Measurements from ENCODE around the gene ADGRF5. TPM values are rescaled to one million over a fixed set of nuclear protein-coding genes. Genes with fewer than 3 reads are reported as not detected.
A peak's percentile ranks its signal among the peaks of the same experiment; 100 is the strongest.

ADGRF5 gene
- 10 to 100 TPM; 27.3 to 89.6 (median 47.6) TPM for total RNA-seq
- 10 to 100 TPM; 24.5 to 36.2 TPM for polyA plus RNA-seq
- long read RNA-seq, donor 1, full-length matches to known transcripts, result 3 of 36 reads
- long read RNA-seq, donor 1, partial matches to known transcripts, result 29 of 36 reads
- long read RNA-seq, donor 1, other reads (novel, unspliced or antisense), result 4 of 36 reads
- long read RNA-seq, donor 2, full-length matches to known transcripts, result 7 of 73 reads
- long read RNA-seq, donor 2, partial matches to known transcripts, result 47 of 73 reads
- long read RNA-seq, donor 2, other reads (novel, unspliced or antisense), result 19 of 73 reads
- long read RNA-seq, donor 3, full-length matches to known transcripts, result 4 of 29 reads
- long read RNA-seq, donor 3, partial matches to known transcripts, result 20 of 29 reads
- long read RNA-seq, donor 3, other reads (novel, unspliced or antisense), result 5 of 29 reads

DNA sequence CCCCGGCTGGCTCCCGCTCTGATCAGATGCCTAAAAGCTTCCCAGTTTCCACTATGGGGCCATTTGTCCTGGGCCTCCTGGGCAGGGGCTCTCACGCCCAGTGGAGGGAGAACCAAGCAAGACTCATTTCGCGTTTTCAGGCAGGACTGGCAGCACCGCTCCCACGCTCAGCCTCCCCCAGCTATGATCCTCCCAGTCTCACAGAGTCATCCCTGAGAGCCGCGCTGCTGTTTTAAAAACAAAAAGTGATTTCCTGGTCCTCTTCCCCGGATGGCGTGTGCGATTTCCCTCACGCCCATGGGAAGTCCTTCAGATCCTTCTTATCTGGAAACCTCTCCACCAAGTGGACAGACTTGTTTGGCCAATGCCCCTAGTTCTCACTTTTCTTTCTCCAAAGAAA lies at the start of gene ADGRF5:
Gene ADGRF5 (minus strand): TSS at position 208 of the 400 bp plus-strand sequence. CDS start 15,176 bp downstream, outside the sequence.
- H3K36me3 ChIP-seq, result no peaks in the 10 kb centered on the region
- DNase-seq (peak; percentile 51 to 68 (median 57)), ATAC-seq (peak; percentile 51 to 78 (median 64))
- no peaks in the 10 kb centered on the region for H3K27me3 ChIP-seq
- H3K4me1 ChIP-seq, result peaks cover 0 to 58% (median 18%) of the 10 kb centered on the region in 12 donors
- intact Hi-C loops (cut with DNase I), result loop anchor here in 3 of 10 donors (1.0 to 2.0 kb wide), 4 partner anchors 19 to 69 kb away; no protein-coding TSS in a partner anchor
- TF ChIP-seq, protein P1, sequence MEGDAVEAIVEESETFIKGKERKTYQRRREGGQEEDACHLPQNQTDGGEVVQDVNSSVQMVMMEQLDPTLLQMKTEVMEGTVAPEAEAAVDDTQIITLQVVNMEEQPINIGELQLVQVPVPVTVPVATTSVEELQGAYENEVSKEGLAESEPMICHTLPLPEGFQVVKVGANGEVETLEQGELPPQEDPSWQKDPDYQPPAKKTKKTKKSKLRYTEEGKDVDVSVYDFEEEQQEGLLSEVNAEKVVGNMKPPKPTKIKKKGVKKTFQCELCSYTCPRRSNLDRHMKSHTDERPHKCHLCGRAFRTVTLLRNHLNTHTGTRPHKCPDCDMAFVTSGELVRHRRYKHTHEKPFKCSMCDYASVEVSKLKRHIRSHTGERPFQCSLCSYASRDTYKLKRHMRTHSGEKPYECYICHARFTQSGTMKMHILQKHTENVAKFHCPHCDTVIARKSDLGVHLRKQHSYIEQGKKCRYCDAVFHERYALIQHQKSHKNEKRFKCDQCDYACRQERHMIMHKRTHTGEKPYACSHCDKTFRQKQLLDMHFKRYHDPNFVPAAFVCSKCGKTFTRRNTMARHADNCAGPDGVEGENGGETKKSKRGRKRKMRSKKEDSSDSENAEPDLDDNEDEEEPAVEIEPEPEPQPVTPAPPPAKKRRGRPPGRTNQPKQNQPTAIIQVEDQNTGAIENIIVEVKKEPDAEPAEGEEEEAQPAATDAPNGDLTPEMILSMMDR (IDR thresholded peaks at IDR 0.05), result no peak
- TF ChIP-seq POLR2A (IDR thresholded peaks at IDR 0.05), result peak in 1 of 2 donors; percentile 61
- WGBS, 4 donors, result 58 to 72% (median 64%) methylated on average over 13 of the region's 13 CpGs
- H3K4me3 ChIP-seq, result peak within 1 kb of the TSS; percentile 24 to 72 (median 53)
- peak within 1 kb of the TSS; percentile 70 to 93 (median 88) for H3K27ac ChIP-seq
- no peaks in the 10 kb centered on the region for H3K9me3 ChIP-seq

DNA sequence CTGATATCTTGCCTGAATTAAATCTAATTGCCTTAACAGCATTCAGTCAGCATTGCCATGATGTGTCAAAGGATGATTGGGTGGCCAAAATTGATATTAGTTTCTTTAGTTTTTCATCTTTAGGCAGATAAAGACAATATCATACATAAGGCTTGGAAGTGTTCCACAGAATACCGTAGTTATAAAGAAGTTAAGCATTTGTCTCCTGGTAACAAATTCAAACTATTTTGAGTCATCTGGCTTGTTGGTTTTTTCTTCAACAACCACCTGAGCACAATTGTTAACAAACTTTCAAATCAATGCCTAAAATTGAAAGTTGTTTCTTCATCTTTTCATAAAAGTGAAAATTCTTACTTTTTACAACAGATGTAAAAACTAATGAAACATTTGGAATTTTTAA lies 47.5 kb upstream of the ADGRF5 start:
- peaks cover 0 to 14% (median 9%) of the 10 kb centered on the region in 12 donors for H3K4me1 ChIP-seq
- H3K27ac ChIP-seq, result no peak overlapping the region
- H3K4me3 ChIP-seq, result no peak overlapping the region
- no peaks in the 10 kb centered on the region for H3K27me3 ChIP-seq
- no peaks in the 10 kb centered on the region for H3K36me3 ChIP-seq
- no peak for ATAC-seq
- no peak for DNase-seq
- WGBS, 4 donors, result 49 to 73% (median 63%) methylated on average over 1 of the region's 1 CpG
- intact Hi-C loops (cut with DNase I), result no loop called here
- no peaks in the 10 kb centered on the region for H3K9me3 ChIP-seq
- TF ChIP-seq, protein P1 (IDR thresholded peaks at IDR 0.05), result no peak
- no peak for TF ChIP-seq POLR2A (IDR thresholded peaks at IDR 0.05)

DNA sequence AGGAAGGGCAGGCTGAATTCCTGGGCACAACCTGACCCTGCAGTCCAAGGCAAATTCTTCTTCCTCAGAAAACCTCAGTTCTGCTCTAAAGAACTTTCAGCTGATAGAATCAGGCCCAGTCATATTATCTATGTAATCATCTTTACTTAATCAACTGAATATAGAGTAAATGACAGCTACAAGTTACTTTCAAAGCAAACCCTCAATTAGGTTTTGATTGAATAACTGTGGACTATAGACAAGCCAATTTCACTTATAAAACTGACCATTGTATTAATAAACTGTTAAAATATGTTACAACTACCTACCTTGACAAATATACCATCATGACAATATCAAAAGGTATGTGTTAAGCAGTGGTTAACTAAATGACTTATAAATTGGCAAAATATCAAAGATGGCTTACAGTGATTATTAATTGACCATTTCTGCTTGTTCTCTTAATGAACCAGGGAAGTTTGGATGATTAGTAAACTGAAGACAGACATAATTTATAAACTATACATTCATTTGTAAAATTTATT lies 46.1 kb upstream of the ADGRF5 start:
- no peak for ATAC-seq

More for the DNA sequence above, 46.1 kb upstream of the ADGRF5 start:
- intact Hi-C loops (cut with DNase I), result no loop called here
- no peak overlapping the region for H3K4me3 ChIP-seq
- DNase-seq, result no peak
- H3K36me3 ChIP-seq, result no peaks in the 10 kb centered on the region
- H3K27me3 ChIP-seq, result peaks cover 0 to 3% (median 0%) of the 10 kb centered on the region in 9 donors
- H3K4me1 ChIP-seq, result peaks cover 0 to 24% (median 13%) of the 10 kb centered on the region in 12 donors
- H3K27ac ChIP-seq, result no peak overlapping the region
- no peak for TF ChIP-seq POLR2A (IDR thresholded peaks at IDR 0.05)
- TF ChIP-seq, protein P1 (IDR thresholded peaks at IDR 0.05), result no peak
- no peaks in the 10 kb centered on the region for H3K9me3 ChIP-seq

Measured in heart left ventricle (tissue), 16 donors.